ENCODE measurements around the gene MAGEC2. TPM values are rescaled to one million over a fixed set of nuclear protein-coding genes. Genes with fewer than 3 reads are reported as not detected.

MAGEC2 gene
- total RNA-seq, 1 experiment from 2014 or later = 0.09 TPM

- TF ChIP-seq ATF6 (CRISPR knock-in tag; IDR thresholded peaks at IDR 0.05) (no peak), USF1 (CRISPR knock-in tag; IDR thresholded peaks at IDR 0.05) (no peak), IRF1 (CRISPR knock-in tag; IDR thresholded peaks at IDR 0.05) (no peak), GRHL2 (CRISPR knock-in tag; IDR thresholded peaks at IDR 0.05; ENCODE audit: insufficient replicate concordance, severe bottlenecking) (no peak), MAX (CRISPR knock-in tag; IDR thresholded peaks at IDR 0.05) (no peak), OVOL2 (CRISPR knock-in tag; IDR thresholded peaks at IDR 0.05; ENCODE audit: borderline replicate concordance) (no peak)
Measured at GRCh38 chrX:142244568-142244967, 39.5 kb upstream of the MAGEC2 start (continued).

- H3K36me3 Mint-ChIP-seq = peaks cover 20% of the 10 kb centered on the region
- ATAC-seq (no peak), DNase-seq (ENCODE audit: low spot score) (no peak)
- ChIA-PET CTCF (no interaction called here), POLR2A (no interaction called here)
- TF ChIP-seq CREM (CRISPR knock-in tag; IDR thresholded peaks at IDR 0.05) = no peak
- TF ChIP-seq ZNF219 (CRISPR knock-in tag; IDR thresholded peaks at IDR 0.05; ENCODE audit: borderline replicate concordance) = no peak
- H3K27me3 Mint-ChIP-seq (ENCODE audit: low read depth) = peaks cover 3% of the 10 kb centered on the region; the same call in 1 of the 2 replicates
- H3K4me1 Mint-ChIP-seq = peaks cover 9% of the 10 kb centered on the region
- no peak overlapping the region for H3K27ac Mint-ChIP-seq
- H3K9me3 Mint-ChIP-seq = peaks cover 22% of the 10 kb centered on the region
- no peak overlapping the region for H3K4me3 Mint-ChIP-seq
Measured at GRCh38 chrX:142238536-142238935, 33.4 kb upstream of the MAGEC2 start.

- DNase-seq (ENCODE audit: low spot score) = no peak
- peaks cover 20% of the 10 kb centered on the region for H3K36me3 Mint-ChIP-seq
- ATAC-seq = peak; percentile 86
- CTCF ChIA-PET = no interaction called here
- H3K27ac Mint-ChIP-seq = no peak overlapping the region
- peak overlapping the region; percentile 16; the same call in 1 of the 2 replicates for H3K4me3 Mint-ChIP-seq
- TF ChIP-seq NR1H2 (CRISPR knock-in tag; IDR thresholded peaks at IDR 0.05) (no peak), AR (CRISPR knock-in tag; IDR thresholded peaks at IDR 0.05) (no peak), ZNF121 (CRISPR knock-in tag; IDR thresholded peaks at IDR 0.05) (no peak), ZMAT4 (CRISPR knock-in tag; IDR thresholded peaks at IDR 0.05) (no peak), ARID4B (CRISPR knock-in tag; IDR thresholded peaks at IDR 0.05; ENCODE audit: borderline replicate concordance) (no peak), STAT6 (CRISPR knock-in tag; conservative IDR thresholded peaks at IDR 0.05; ENCODE audit: low read depth) (no peak)
- peaks cover 19% of the 10 kb centered on the region for H3K9me3 Mint-ChIP-seq
- peaks cover 3% of the 10 kb centered on the region; the same call in 1 of the 2 replicates for H3K27me3 Mint-ChIP-seq (ENCODE audit: low read depth)
- POLR2A ChIA-PET = no interaction called here
- peaks cover 16% of the 10 kb centered on the region for H3K4me1 Mint-ChIP-seq
Measured at GRCh38 chrX:142233400-142233799, 28.3 kb upstream of the MAGEC2 start.

Data from WTC11 (cell line).